ENCODE data around the gene AFP.

The AFP gene

GRCh38 chr4:73421708-73422457, 14.1 kb upstream of the AFP start:
- TF ChIP-seq POU2F2 (IDR thresholded peaks at IDR 0.05; ENCODE audit: low read depth, low read length), result no peak
- no peak for TF ChIP-seq POLR2AphosphoS5 (IDR thresholded peaks at IDR 0.05; ENCODE audit: low read depth, low read length)
- no peak for TF ChIP-seq PAX5 (IDR thresholded peaks at IDR 0.05; ENCODE audit: insufficient read depth, low read length, severe bottlenecking)
- no peak for TF ChIP-seq POLR2A (IDR thresholded peaks at IDR 0.05; ENCODE audit: low read depth, low read length)
- no peak for TF ChIP-seq TAF1 (IDR thresholded peaks at IDR 0.05; ENCODE audit: low read depth, low read length)
- no peak for TF ChIP-seq SPI1 (IDR thresholded peaks at IDR 0.05; ENCODE audit: low read depth, low read length)
- no peak for FAIRE-seq
- DNase-seq (ENCODE audit: insufficient read length, low spot score), result no peak

GRCh38 chr4:73422458-73422752, 13.6 kb upstream of the AFP start:
- FAIRE-seq (no peak), DNase-seq (ENCODE audit: insufficient read length, low spot score) (no peak)
- no peak for TF ChIP-seq PAX5 (IDR thresholded peaks at IDR 0.05; ENCODE audit: insufficient read depth, low read length, severe bottlenecking)
- TF ChIP-seq POU2F2 (IDR thresholded peaks at IDR 0.05; ENCODE audit: low read depth, low read length), result no peak
- TF ChIP-seq SPI1 (IDR thresholded peaks at IDR 0.05; ENCODE audit: low read depth, low read length), result no peak
- no peak for TF ChIP-seq POLR2A (IDR thresholded peaks at IDR 0.05; ENCODE audit: low read depth, low read length)
- no peak for TF ChIP-seq TAF1 (IDR thresholded peaks at IDR 0.05; ENCODE audit: low read depth, low read length)
- TF ChIP-seq POLR2AphosphoS5 (IDR thresholded peaks at IDR 0.05; ENCODE audit: low read depth, low read length), result no peak

- TF ChIP-seq SPI1 (IDR thresholded peaks at IDR 0.05; ENCODE audit: low read depth, low read length) (no peak), POLR2AphosphoS5 (IDR thresholded peaks at IDR 0.05; ENCODE audit: low read depth, low read length) (no peak), TAF1 (IDR thresholded peaks at IDR 0.05; ENCODE audit: low read depth, low read length) (no peak), PAX5 (IDR thresholded peaks at IDR 0.05; ENCODE audit: insufficient read depth, low read length, severe bottlenecking) (no peak), POLR2A (IDR thresholded peaks at IDR 0.05; ENCODE audit: low read depth, low read length) (no peak), POU2F2 (IDR thresholded peaks at IDR 0.05; ENCODE audit: low read depth, low read length) (no peak)
- no peak for FAIRE-seq
Observed at GRCh38 chr4:73423184-73423583, 12.8 kb upstream of the AFP start.

GRCh38 chr4:73426666-73427065, 9.4 kb upstream of the AFP start:
- FAIRE-seq, result no peak
- DNase-seq (ENCODE audit: insufficient read length, low spot score), result no peak
- TF ChIP-seq TAF1 (IDR thresholded peaks at IDR 0.05; ENCODE audit: low read depth, low read length) (no peak), POLR2A (IDR thresholded peaks at IDR 0.05; ENCODE audit: low read depth, low read length) (no peak), SPI1 (IDR thresholded peaks at IDR 0.05; ENCODE audit: low read depth, low read length) (no peak), PAX5 (IDR thresholded peaks at IDR 0.05; ENCODE audit: insufficient read depth, low read length, severe bottlenecking) (no peak), POU2F2 (IDR thresholded peaks at IDR 0.05; ENCODE audit: low read depth, low read length) (no peak), POLR2AphosphoS5 (IDR thresholded peaks at IDR 0.05; ENCODE audit: low read depth, low read length) (no peak)

More at GRCh38 chr4:73423184-73423583, 12.8 kb upstream of the AFP start:
- no peak for DNase-seq (ENCODE audit: insufficient read length, low spot score)

GRCh38 chr4:73429118-73429517, 6.9 kb upstream of the AFP start:
- no peak for TF ChIP-seq POU2F2 (IDR thresholded peaks at IDR 0.05; ENCODE audit: low read depth, low read length)
- TF ChIP-seq TAF1 (IDR thresholded peaks at IDR 0.05; ENCODE audit: low read depth, low read length), result no peak
- no peak for TF ChIP-seq SPI1 (IDR thresholded peaks at IDR 0.05; ENCODE audit: low read depth, low read length)
- TF ChIP-seq PAX5 (IDR thresholded peaks at IDR 0.05; ENCODE audit: insufficient read depth, low read length, severe bottlenecking), result no peak
- TF ChIP-seq POLR2AphosphoS5 (IDR thresholded peaks at IDR 0.05; ENCODE audit: low read depth, low read length), result no peak
- TF ChIP-seq POLR2A (IDR thresholded peaks at IDR 0.05; ENCODE audit: low read depth, low read length), result no peak
- DNase-seq (ENCODE audit: insufficient read length, low spot score) (no peak), FAIRE-seq (no peak)

GRCh38 chr4:73429826-73430587, 6.0 kb upstream of the AFP start:
- DNase-seq (ENCODE audit: insufficient read length, low spot score), result no peak
- TF ChIP-seq POLR2A (IDR thresholded peaks at IDR 0.05; ENCODE audit: low read depth, low read length), result no peak
- no peak for TF ChIP-seq POLR2AphosphoS5 (IDR thresholded peaks at IDR 0.05; ENCODE audit: low read depth, low read length)
- FAIRE-seq, result no peak

- FAIRE-seq, result no peak
- no peak for DNase-seq (ENCODE audit: insufficient read length, low spot score)
- TF ChIP-seq TAF1 (IDR thresholded peaks at IDR 0.05; ENCODE audit: low read depth, low read length) (no peak), POU2F2 (IDR thresholded peaks at IDR 0.05; ENCODE audit: low read depth, low read length) (no peak), PAX5 (IDR thresholded peaks at IDR 0.05; ENCODE audit: insufficient read depth, low read length, severe bottlenecking) (no peak), SPI1 (IDR thresholded peaks at IDR 0.05; ENCODE audit: low read depth, low read length) (no peak), POLR2AphosphoS5 (IDR thresholded peaks at IDR 0.05; ENCODE audit: low read depth, low read length) (no peak), POLR2A (IDR thresholded peaks at IDR 0.05; ENCODE audit: low read depth, low read length) (no peak)
Observed at GRCh38 chr4:73431813-73432168, 4.2 kb upstream of the AFP start.

- FAIRE-seq, result no peak
- TF ChIP-seq POLR2AphosphoS5 (IDR thresholded peaks at IDR 0.05; ENCODE audit: low read depth, low read length) (no peak), TAF1 (IDR thresholded peaks at IDR 0.05; ENCODE audit: low read depth, low read length) (no peak), SPI1 (IDR thresholded peaks at IDR 0.05; ENCODE audit: low read depth, low read length) (no peak), POLR2A (IDR thresholded peaks at IDR 0.05; ENCODE audit: low read depth, low read length) (no peak)
- DNase-seq (ENCODE audit: insufficient read length, low spot score), result no peak
Observed at GRCh38 chr4:73432169-73433000, 3.6 kb upstream of the AFP start.

- FAIRE-seq (no peak), DNase-seq (ENCODE audit: insufficient read length, low spot score) (no peak)
- TF ChIP-seq POLR2AphosphoS5 (IDR thresholded peaks at IDR 0.05; ENCODE audit: low read depth, low read length) (no peak), PAX5 (IDR thresholded peaks at IDR 0.05; ENCODE audit: insufficient read depth, low read length, severe bottlenecking) (no peak), SPI1 (IDR thresholded peaks at IDR 0.05; ENCODE audit: low read depth, low read length) (no peak), TAF1 (IDR thresholded peaks at IDR 0.05; ENCODE audit: low read depth, low read length) (no peak), POU2F2 (IDR thresholded peaks at IDR 0.05; ENCODE audit: low read depth, low read length) (no peak), POLR2A (IDR thresholded peaks at IDR 0.05; ENCODE audit: low read depth, low read length) (no peak)
Observed at GRCh38 chr4:73433140-73433539, 2.9 kb upstream of the AFP start.

Data from GM12891 (cell line).